DND-41 (cell line): ENCODE results near the gene SPTLC2.

Experiments
- ATAC-seq: fragments of 200-7000 bp; cut with Tn5 transposase; 3 replicates; pipeline ENCODE4 v1.9.1; 2021; ENCODE audit warnings: low read depth; ENCODE audit not compliant: insufficient read depth
- DNase-seq: peaks from one replicate; pipeline ENCODE4 v3.0.0-alpha.2; 2020
- H2AFZ ChIP-seq: 2 replicates; pipeline ENCODE4 v1.6.0; 2012; ENCODE audit warnings: low read depth, low read length
- H3K27ac ChIP-seq: 2 replicates; pipeline ENCODE4 v1.5.1; 2012; ENCODE audit warnings: low read length, inconsistent platforms
- H3K27me3 ChIP-seq: fragments of 200-600 bp; sonication (generic); 2 replicates; pipeline ENCODE4 v1.6.0; 2012; ENCODE audit warnings: low read length, mild to moderate bottlenecking, inconsistent platforms; ENCODE audit not compliant: insufficient read depth, poor library complexity
- H3K36me3 ChIP-seq: 2 replicates; pipeline ENCODE4 v1.5.1; 2012; ENCODE audit warnings: low read length, inconsistent platforms; ENCODE audit not compliant: insufficient read depth
- H3K4me1 ChIP-seq: 2 replicates; pipeline ENCODE4 v1.5.1; 2012; ENCODE audit warnings: mild to moderate bottlenecking, low read length; ENCODE audit not compliant: insufficient read depth
- H3K4me2 ChIP-seq: 2 replicates; pipeline ENCODE4 v1.6.0; 2012; ENCODE audit warnings: mild to moderate bottlenecking, moderate library complexity, low read length, inconsistent platforms; ENCODE audit not compliant: insufficient read depth
- H3K4me3 ChIP-seq, 2 experiments: fragments of 200-600 bp in 1 of 2; shearing (Covaris generic) in 1 of 2; 2 replicates each; pipeline ENCODE4 v1.5.1; 2012 to 2016; ENCODE audit warnings: inconsistent platforms in 2 of 2, low read length in 2 of 2, mild to moderate bottlenecking in 2 of 2, low read depth in 1 of 2, moderate library complexity in 1 of 2
- H3K79me2 ChIP-seq: 2 replicates; pipeline ENCODE4 v1.6.0; 2012; ENCODE audit warnings: low read length, inconsistent platforms; ENCODE audit not compliant: insufficient read depth
- H3K9ac ChIP-seq: 2 replicates; pipeline ENCODE4 v1.6.0; 2012; ENCODE audit warnings: low read depth, mild to moderate bottlenecking, inconsistent platforms, low read length, moderate library complexity
- H3K9me3 ChIP-seq: 2 replicates; pipeline ENCODE4 v1.5.1; 2012; ENCODE audit warnings: low read length, moderate library complexity, mild to moderate bottlenecking, inconsistent platforms; ENCODE audit not compliant: insufficient read depth, severe bottlenecking
- H4K20me1 ChIP-seq: 2 replicates; pipeline ENCODE4 v1.6.0; 2012; ENCODE audit warnings: low read length; ENCODE audit not compliant: insufficient read depth
- EZH2 ChIP-seq: IDR thresholded peaks from 3 replicates; pipeline ENCODE4 v1.6.1; 2012; ENCODE audit warnings: borderline replicate concordance, low read depth, mild to moderate bottlenecking, moderate library complexity, low read length, inconsistent platforms; ENCODE audit not compliant: severe bottlenecking
- TF ChIP-seq, protein P1 (sequence below): IDR thresholded peaks from 2 replicates; pipeline ENCODE4 v1.5.1; 2012; ENCODE audit warnings: borderline replicate concordance, low read length, moderate library complexity, mild to moderate bottlenecking; ENCODE audit not compliant: poor library complexity, severe bottlenecking; ENCODE audit errors: extremely low read depth

Gene SPTLC2

DNA sequence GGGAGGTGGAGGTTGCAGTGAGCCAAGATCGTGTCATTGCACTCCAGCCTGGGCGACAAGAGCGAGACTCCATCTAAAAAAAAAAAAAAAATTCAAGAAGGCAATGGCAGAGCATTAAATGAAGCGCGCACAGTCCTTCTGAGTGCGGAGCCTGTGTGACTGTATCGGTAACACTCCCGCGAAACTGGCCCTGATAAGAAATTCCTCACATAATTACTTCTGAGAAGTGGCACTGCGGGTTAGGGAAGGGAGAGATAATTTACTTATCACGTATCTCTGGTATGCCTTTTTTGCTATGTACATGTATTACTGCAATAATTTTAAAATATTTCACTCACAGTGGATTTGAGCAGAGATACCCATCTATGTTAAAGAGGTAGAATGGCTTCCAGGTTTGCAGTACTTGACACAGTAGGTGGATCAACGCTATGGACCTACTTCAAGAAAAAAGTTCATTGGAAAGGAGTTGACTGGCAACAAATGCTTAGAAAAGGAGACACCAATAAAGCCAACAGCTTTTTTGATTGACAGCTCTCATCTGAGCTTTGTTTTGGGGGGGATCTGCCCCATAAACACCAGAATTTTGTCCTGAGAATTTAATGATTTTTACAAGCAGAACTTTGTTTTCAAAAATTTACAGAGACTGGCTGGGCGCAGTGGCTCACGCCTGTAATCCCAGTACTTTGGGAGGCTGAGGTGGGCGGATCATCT lies 29.2 kb upstream of the SPTLC2 start:
- no peaks in the 10 kb centered on the region for H3K4me1 ChIP-seq
- no peak overlapping the region for H2AFZ ChIP-seq
- H3K4me2 ChIP-seq = no peak overlapping the region
- ATAC-seq (no peak), DNase-seq (no peak)
- no peak overlapping the region for H3K9ac ChIP-seq
- H3K4me3 ChIP-seq = no peak overlapping the region
- H3K9me3 ChIP-seq = no peaks in the 10 kb centered on the region
- no peaks in the 10 kb centered on the region for H3K79me2 ChIP-seq
- no peaks in the 10 kb centered on the region for H3K36me3 ChIP-seq
- TF ChIP-seq, protein P1, sequence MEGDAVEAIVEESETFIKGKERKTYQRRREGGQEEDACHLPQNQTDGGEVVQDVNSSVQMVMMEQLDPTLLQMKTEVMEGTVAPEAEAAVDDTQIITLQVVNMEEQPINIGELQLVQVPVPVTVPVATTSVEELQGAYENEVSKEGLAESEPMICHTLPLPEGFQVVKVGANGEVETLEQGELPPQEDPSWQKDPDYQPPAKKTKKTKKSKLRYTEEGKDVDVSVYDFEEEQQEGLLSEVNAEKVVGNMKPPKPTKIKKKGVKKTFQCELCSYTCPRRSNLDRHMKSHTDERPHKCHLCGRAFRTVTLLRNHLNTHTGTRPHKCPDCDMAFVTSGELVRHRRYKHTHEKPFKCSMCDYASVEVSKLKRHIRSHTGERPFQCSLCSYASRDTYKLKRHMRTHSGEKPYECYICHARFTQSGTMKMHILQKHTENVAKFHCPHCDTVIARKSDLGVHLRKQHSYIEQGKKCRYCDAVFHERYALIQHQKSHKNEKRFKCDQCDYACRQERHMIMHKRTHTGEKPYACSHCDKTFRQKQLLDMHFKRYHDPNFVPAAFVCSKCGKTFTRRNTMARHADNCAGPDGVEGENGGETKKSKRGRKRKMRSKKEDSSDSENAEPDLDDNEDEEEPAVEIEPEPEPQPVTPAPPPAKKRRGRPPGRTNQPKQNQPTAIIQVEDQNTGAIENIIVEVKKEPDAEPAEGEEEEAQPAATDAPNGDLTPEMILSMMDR = no peak
- no peak for TF ChIP-seq EZH2
- H3K27me3 ChIP-seq = no peaks in the 10 kb centered on the region
- H4K20me1 ChIP-seq = no peaks in the 10 kb centered on the region
- no peak overlapping the region for H3K27ac ChIP-seq

DNA sequence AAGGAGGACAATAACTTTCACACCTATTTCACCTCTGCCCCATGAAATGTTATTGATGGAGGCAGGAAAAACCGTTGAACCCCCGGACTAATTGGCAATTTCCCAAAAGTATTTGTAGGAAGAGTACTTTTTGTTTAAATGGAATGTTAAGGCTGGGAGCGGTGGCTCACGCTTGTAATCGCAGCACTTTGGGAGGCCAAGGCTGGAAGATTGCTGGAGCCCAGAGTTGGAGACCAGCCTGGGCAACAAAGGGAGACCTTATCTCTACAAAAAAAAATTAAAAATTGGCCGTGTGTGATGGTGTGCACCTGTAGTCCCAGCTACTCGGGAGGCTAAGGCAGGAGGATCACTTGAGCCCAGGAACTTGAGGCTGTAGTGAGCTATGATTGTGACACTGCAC lies 26.0 kb upstream of the SPTLC2 start:
- ATAC-seq (no peak), DNase-seq (no peak)
- no peak for TF ChIP-seq EZH2
- TF ChIP-seq, protein P1 = no peak
- Histone ChIP-seq H3K4me1 (no peaks in the 10 kb centered on the region), H3K27me3 (no peaks in the 10 kb centered on the region), H2AFZ (no peak overlapping the region), H3K79me2 (no peaks in the 10 kb centered on the region), H3K9me3 (no peaks in the 10 kb centered on the region), H3K4me2 (no peak overlapping the region), H4K20me1 (no peaks in the 10 kb centered on the region), H3K4me3 (no peak overlapping the region), H3K9ac (no peak overlapping the region), H3K36me3 (no peaks in the 10 kb centered on the region), H3K27ac (no peak overlapping the region)

DNA sequence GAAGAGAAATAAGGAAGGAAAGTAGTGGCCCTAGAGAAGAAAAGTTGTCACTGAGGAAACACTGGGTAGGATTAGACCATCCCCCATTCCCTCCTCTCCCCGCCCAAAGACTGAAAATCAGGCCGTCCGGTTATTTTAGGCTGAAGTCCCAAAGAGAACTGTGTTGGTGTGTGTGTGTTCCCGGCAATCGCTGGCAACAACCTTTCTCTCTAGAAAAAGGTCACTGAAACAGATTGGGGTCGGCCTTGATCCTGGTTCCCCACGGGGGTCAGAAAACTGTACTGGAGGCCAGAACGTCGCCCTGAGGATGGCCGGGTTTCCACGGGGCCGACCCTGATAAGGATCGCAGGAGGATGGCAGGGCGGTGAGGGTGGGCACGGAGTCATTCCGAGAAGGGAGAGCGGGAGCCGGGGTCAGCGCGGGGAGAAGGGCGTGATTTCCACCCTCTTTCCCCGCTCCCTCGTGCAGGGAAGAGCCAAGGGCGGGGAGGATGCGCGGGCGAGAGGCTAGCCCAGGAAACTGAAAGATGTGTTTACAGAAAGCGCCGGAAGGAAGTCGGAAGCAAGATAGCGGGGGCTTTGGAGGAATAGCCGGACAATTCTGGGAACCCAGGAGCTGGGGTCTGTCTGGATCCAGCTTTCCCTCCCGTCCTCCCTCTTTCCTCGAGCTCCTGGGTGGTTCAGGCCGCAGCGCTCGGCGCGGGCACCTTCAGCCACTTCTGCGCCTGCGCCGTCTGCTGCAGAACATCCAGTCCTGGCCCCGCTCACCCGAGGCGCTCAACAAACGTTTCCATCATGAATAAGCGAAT lies 25.3 kb upstream of the SPTLC2 start:
- Histone ChIP-seq H4K20me1 (no peaks in the 10 kb centered on the region), H3K9ac (no peak overlapping the region), H3K9me3 (no peaks in the 10 kb centered on the region), H3K27ac (no peak overlapping the region), H3K79me2 (no peaks in the 10 kb centered on the region), H3K36me3 (no peaks in the 10 kb centered on the region), H3K27me3 (no peaks in the 10 kb centered on the region), H2AFZ (no peak overlapping the region), H3K4me2 (no peak overlapping the region), H3K4me3 (no peak overlapping the region), H3K4me1 (no peaks in the 10 kb centered on the region)
- ATAC-seq (no peak), DNase-seq (no peak)
- TF ChIP-seq, protein P1 = no peak
- no peak for TF ChIP-seq EZH2
